ENCODE data around the gene PKD1. TPM values are rescaled to one million over a fixed set of nuclear protein-coding genes. Genes with fewer than 3 reads are reported as not detected.
"Not testable (repeated sequence)": the region's sequence is repeated elsewhere in the genome, so short reads cannot be mapped to it uniquely, and the experiment has no call there.

PKD1 gene
- total and polyA plus RNA-seq, 3 donors from 2014 or later, result 83.4 to 337 (median 323) TPM

DNA sequence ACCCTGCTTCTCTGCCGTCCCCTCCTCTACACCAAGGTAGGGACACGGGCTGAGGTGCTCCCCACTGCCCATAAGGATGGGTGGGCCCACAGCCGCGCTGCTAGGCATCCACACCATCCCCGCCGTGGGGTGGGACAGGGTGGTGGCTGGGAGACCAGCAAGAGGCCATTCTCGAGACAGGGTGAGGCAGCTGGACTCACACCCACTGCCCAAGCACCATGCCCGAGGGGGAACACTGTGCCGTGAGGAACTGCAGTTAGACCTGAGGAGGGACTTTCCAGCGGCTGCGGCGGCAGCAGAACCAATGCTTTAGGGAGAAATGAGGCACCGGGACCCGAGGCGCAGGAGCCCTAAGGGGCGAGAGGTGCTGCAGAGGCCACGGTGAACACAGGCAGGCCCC is 13.3 kb downstream of the PKD1 start:
- DNase-seq, result no peak
- peak overlapping the region in 1 of 2 donors; percentile 50 for H3K27ac ChIP-seq
- 81 to 86% methylated on average over 7 to 17 of the region's 17 CpGs for WGBS, 2 donors

DNA sequence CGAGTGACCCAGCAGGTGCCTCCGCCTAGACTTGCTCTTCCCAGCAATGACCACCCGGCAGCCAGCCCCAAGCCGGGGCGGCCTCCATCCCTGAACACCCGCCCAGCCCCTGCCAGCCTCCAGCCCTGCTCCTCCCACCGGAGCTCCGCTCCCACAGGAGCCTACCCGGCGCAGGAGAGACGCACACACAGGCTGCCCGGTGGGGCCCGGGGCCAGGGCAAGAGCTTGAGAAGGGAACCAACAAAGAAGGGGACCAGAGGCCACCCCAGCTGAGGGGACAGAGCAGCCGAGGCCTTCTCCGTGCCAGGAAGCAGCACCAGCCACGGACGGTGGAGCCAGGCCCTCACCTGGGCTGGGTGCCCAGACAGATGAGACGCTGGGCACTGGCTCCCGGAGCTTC is 13.8 kb downstream of the PKD1 start:
- TF ChIP-seq, protein P1, sequence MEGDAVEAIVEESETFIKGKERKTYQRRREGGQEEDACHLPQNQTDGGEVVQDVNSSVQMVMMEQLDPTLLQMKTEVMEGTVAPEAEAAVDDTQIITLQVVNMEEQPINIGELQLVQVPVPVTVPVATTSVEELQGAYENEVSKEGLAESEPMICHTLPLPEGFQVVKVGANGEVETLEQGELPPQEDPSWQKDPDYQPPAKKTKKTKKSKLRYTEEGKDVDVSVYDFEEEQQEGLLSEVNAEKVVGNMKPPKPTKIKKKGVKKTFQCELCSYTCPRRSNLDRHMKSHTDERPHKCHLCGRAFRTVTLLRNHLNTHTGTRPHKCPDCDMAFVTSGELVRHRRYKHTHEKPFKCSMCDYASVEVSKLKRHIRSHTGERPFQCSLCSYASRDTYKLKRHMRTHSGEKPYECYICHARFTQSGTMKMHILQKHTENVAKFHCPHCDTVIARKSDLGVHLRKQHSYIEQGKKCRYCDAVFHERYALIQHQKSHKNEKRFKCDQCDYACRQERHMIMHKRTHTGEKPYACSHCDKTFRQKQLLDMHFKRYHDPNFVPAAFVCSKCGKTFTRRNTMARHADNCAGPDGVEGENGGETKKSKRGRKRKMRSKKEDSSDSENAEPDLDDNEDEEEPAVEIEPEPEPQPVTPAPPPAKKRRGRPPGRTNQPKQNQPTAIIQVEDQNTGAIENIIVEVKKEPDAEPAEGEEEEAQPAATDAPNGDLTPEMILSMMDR (IDR thresholded peaks at IDR 0.05), result no peak
- H3K9me3 ChIP-seq, result no peaks in the 10 kb centered on the region
- H3K27ac ChIP-seq, result peak overlapping the region in 1 of 2 donors; percentile 50
- 52 to 100% methylated on average over 1 to 18 of the region's 19 CpGs for WGBS, 2 donors
- no peaks in the 10 kb centered on the region for H3K27me3 ChIP-seq
- intact Hi-C loops (cut with DNase I; ENCODE audit: low total_unique reads), result no loop called here
- no peak overlapping the region for H3K4me3 ChIP-seq
- H3K36me3 ChIP-seq (ENCODE audit: low read depth, missing control alignments), result no peaks in the 10 kb centered on the region
- DNase-seq, result no peak
- peaks cover 40% of the 10 kb centered on the region for H3K4me1 ChIP-seq

More for the DNA sequence above, 13.3 kb downstream of the PKD1 start:
- Histone ChIP-seq H3K27me3 (no peaks in the 10 kb centered on the region), H3K9me3 (no peaks in the 10 kb centered on the region), H3K4me1 (peaks cover 45% of the 10 kb centered on the region), H3K4me3 (no peak overlapping the region), H3K36me3 (ENCODE audit: low read depth, missing control alignments) (no peaks in the 10 kb centered on the region)
- no peak for TF ChIP-seq POLR2A (IDR thresholded peaks at IDR 0.05)
- TF ChIP-seq, protein P1 (IDR thresholded peaks at IDR 0.05), result no peak
- intact Hi-C loops (cut with DNase I; ENCODE audit: low total_unique reads), result no loop called here

DNA sequence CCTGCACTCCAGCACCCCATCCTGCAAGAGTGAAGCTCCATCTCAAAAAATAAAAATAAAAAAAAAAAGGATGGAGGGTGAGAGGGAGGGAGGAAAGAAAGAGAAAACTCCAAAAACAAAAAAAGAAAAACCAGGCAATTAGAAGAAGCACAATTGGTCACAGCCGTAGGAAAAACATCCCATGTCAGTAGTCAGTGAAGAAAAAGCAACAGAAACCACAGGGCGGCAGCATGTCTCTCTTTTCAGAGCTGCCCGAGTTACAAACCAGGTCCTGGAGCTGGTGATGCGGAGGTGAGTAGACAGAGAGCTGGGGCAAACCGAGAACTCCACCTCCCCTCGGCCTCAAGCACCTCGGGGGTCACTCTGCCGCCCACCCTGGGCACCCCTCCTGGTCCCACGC is 14.4 kb downstream of the PKD1 start:
- H3K36me3 ChIP-seq (ENCODE audit: low read depth, missing control alignments); H3K9me3 ChIP-seq; intact Hi-C loops (cut with DNase I; ENCODE audit: low total_unique reads); H3K4me3 ChIP-seq; H3K27me3 ChIP-seq: not testable (repeated sequence)
- Histone ChIP-seq H3K4me1 (peaks cover 34% of the 10 kb centered on the region), H3K27ac (peak overlapping the region in 1 of 2 donors; percentile 50)
- WGBS, 2 donors, result 22 to 34% methylated on average over 8 to 9 of the region's 9 CpGs
- TF ChIP-seq, protein P1 (IDR thresholded peaks at IDR 0.05), result peak in 1 of 3 experiments; percentile 39
- peak; percentile 79 for DNase-seq

DNA sequence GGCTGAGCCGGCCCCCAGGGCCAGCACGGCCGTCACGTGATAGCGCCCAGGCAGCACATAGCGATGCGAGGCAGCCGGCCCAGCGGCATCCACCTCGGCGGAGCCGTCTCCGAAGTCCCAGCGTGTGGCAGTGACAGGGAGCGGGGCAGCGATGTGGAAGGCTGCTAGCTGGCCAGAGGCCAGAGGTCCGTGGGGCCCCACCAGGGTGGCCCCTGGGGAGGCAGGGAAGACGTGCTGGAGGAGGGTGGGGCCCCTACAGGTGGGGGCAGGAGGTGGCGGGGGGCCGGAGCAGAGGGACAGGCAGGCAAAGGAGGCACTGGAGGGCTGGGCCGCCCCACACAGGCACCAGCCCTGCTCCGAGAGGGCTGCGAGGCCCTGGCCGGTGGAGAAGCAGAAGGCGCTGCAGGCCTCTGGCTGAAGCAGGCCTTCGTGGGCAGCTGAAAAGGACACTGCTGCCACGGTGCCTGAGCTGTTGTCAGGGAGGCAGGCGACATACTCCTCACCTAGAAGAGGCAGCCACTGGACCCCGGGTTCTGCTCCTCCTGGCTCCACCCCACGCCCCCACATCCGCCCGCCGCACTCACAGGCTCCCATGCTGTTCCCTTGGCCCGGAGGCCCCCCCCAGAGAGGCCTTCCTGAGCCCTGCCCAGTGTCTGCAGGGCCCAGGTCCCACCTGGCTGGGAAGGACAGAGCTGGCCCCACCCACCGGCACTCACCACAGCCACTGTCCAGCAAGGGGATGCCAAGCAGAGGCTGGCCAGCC is 17.6 kb downstream of the PKD1 start:
- 52% methylated on average over 11 of the region's 35 CpGs; no CpG with 5 or more reads in 1 of the 2 donors for WGBS, 2 donors
- DNase-seq; intact Hi-C loops (cut with DNase I; ENCODE audit: low total_unique reads); H3K9me3 ChIP-seq; H3K4me3 ChIP-seq; H3K27me3 ChIP-seq; H3K27ac ChIP-seq; H3K4me1 ChIP-seq; H3K36me3 ChIP-seq (ENCODE audit: low read depth, missing control alignments): not testable (repeated sequence)

DNA sequence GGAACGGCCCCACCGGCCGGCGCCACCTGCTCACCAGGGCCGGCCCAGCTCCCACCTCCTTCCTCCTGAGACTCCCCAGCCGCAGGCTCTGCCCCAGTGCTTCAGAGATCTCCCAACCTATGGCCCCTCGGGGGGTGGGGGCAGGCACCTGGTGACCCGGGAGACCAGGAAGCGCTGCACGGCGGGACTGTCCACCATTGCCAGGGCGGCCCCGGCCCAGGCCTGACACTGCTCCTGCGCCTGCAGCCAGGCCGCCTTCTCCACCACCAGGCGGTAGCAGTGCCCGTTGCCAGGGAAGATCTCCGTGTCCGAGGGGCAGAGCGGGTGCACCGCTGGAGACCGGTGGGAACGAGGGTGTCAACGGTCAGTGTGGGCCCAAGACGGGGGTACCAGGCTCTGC is 18.4 kb downstream of the PKD1 start:
- H3K9me3 ChIP-seq; intact Hi-C loops (cut with DNase I; ENCODE audit: low total_unique reads); DNase-seq; H3K27ac ChIP-seq; H3K4me1 ChIP-seq; H3K36me3 ChIP-seq (ENCODE audit: low read depth, missing control alignments); H3K4me3 ChIP-seq; H3K27me3 ChIP-seq: not testable (repeated sequence)
- WGBS, 2 donors, result 96 to 100% methylated on average over 1 to 17 of the region's 25 CpGs

DNA sequence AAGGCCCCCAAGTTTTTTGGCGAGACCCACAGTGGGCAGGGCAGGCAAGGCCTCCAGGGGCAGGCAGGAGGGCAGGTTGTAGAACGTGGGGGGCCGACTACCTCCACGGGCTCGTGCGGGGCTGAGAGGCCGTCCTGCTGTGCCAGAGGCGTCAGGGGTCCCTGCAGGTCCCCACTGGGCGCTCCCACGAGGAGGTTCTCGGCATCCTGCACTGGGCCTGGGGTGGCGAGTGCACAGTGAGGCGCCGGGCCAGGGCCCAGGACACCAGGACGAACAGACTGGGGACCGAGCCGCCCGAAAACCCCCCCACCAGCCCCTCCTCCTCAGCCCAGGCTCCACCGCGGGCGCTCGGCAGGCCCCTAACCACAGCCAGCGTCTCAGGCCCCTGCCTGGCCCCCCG is 19.3 kb downstream of the PKD1 start:
- H3K36me3 ChIP-seq (ENCODE audit: low read depth, missing control alignments); H3K4me3 ChIP-seq; H3K27ac ChIP-seq; intact Hi-C loops (cut with DNase I; ENCODE audit: low total_unique reads); H3K4me1 ChIP-seq; H3K27me3 ChIP-seq; H3K9me3 ChIP-seq; DNase-seq: not testable (repeated sequence)
- 76% methylated on average over 8 of the region's 24 CpGs; no CpG with 5 or more reads in 1 of the 2 donors for WGBS, 2 donors
